AG09309 (cell line): ENCODE results near the gene MBIP.

Experiments used
- DNase-seq: peaks from one replicate; pipeline ENCODE4 v3.0.0-alpha.2; 2010; ENCODE audit warnings: low read depth
- H3K4me3 ChIP-seq: 2 replicates; pipeline ENCODE4 v1.5.1; 2011; ENCODE audit warnings: mild to moderate bottlenecking, low read depth, low read length, moderate library complexity; ENCODE audit not compliant: control insufficient read depth
- CTCF ChIP-seq: IDR thresholded peaks from 2 replicates; pipeline ENCODE4 v1.5.1; 2011; ENCODE audit warnings: mild to moderate bottlenecking, low read depth, low read length, inconsistent platforms; ENCODE audit not compliant: insufficient read depth, control insufficient read depth; ENCODE audit errors: missing control alignments

Gene MBIP

GRCh38 chr14:36284971-36285595 is 35.4 kb downstream of the MBIP start:
- TF ChIP-seq CTCF: no peak
- H3K4me3 ChIP-seq: no peak overlapping the region
- DNase-seq: no peak

- no peak overlapping the region for H3K4me3 ChIP-seq
- TF ChIP-seq CTCF: no peak
These were observed 39.1 kb downstream of the MBIP start for GRCh38 chr14:36281309-36281708.

GRCh38 chr14:36279306-36280190 is 40.9 kb downstream of the MBIP start:
- no peak overlapping the region for H3K4me3 ChIP-seq
- TF ChIP-seq CTCF: no peak
- DNase-seq: no peak

More at GRCh38 chr14:36281309-36281708, 39.1 kb downstream of the MBIP start:
- DNase-seq: no peak

GRCh38 chr14:36275741-36276140 is 44.7 kb downstream of the MBIP start:
- DNase-seq: no peak
- H3K4me3 ChIP-seq: no peak overlapping the region
- no peak for TF ChIP-seq CTCF

GRCh38 chr14:36271939-36272907 is 48.2 kb downstream of the MBIP start:
- peak overlapping the region; percentile 35 for H3K4me3 ChIP-seq
- DNase-seq: no peak
- TF ChIP-seq CTCF: no peak

- H3K4me3 ChIP-seq: no peak overlapping the region
- TF ChIP-seq CTCF: no peak
- DNase-seq: no peak
These were observed 49.2 kb downstream of the MBIP start for GRCh38 chr14:36271222-36271621.
